HCT116 (cell line): ENCODE measurements around the gene YWHAE. TPM values are rescaled to one million over a fixed set of nuclear protein-coding genes. Genes with fewer than 3 reads are reported as not detected.

ENCODE experiments used
- ATAC-seq: fragments of 200-7000 bp; cut with Tn5 transposase; 2 replicates; pipeline ENCODE4 v1.9.1; 2020; ENCODE audit warnings: mild to moderate bottlenecking, moderate library complexity
- BruUV-seq: library from RNA; stranded (reverse); fragments of 400-500 nt; replicated peaks from 2 replicates; lab custom pipeline; 2021; lab: Mats Ljungman, UMichigan
- CTCF ChIA-PET: fragments of 300-600 bp; sonication (Branson Sonifier 250); formaldehyde crosslinking; loops from one replicate; lab custom pipeline; 2021; ENCODE audit warnings: antibody characterized with exemption; lab: Charles Lee
- POLR2A ChIA-PET: fragments of 300-600, 350-600 bp; sonication (Branson Sonifier 250); formaldehyde crosslinking; loops from one replicate; lab custom pipeline; 2021; ENCODE audit warnings: antibody characterized with exemption; lab: Charles Lee
- RAD21 ChIA-PET, 2 experiments: fragments of 300-600 bp; sonication (Branson Sonifier 250); formaldehyde crosslinking; loops; one replicate each; lab custom pipeline; 2023; ENCODE audit warnings: low total read pairs in 2 of 2; ENCODE audit not compliant: uncharacterized antibody in 2 of 2, unreplicated experiment in 2 of 2, low non-redundant PET in 1 of 2; lab: Charles Lee
- DNase-seq: peaks from one replicate; pipeline ENCODE4 v3.0.0-alpha.2; 2010; ENCODE audit warnings: low read depth, low spot score
- H2AFZ ChIP-seq: fragments of 200-600 bp; shearing (Covaris generic), sonication (generic); 2 replicates; pipeline ENCODE4 v1.6.1; 2017; ENCODE audit warnings: low read depth, mixed run types, mixed read lengths, antibody characterized with exemption, low read length; ENCODE audit not compliant: poor library complexity, severe bottlenecking
- H3K27ac ChIP-seq: 2 replicates; pipeline ENCODE4 v1.5.1; 2012; ENCODE audit warnings: low read depth, low read length
- H3K27me3 ChIP-seq: fragments of 200-600 bp; sonication (generic); 2 replicates; pipeline ENCODE4 v1.6.1; 2016; ENCODE audit warnings: mixed run types, low read length, mixed read lengths; ENCODE audit not compliant: insufficient read depth
- H3K36me3 ChIP-seq, 2 experiments: fragments of 200-500 bp in 1 of 2; fragments of 200-600 bp in 1 of 2; sonication (Bioruptor generic) in 1 of 2; sonication (generic) in 1 of 2; 2 replicates each; pipeline versions ENCODE4 v1.5.1 to v1.6.1; 2014 to 2016; ENCODE audit warnings: low read length in 2 of 2, inconsistent platforms in 1 of 2, mixed read lengths in 1 of 2, mixed run types in 1 of 2; ENCODE audit not compliant: insufficient read depth in 2 of 2, control insufficient read depth in 1 of 2
- H3K4me1 ChIP-seq, 2 experiments: fragments of 200-600 bp in 1 of 2; sonication (generic) in 1 of 2; 2 replicates each; pipeline versions ENCODE4 v1.5.1 to v1.6.1; 2012 to 2017; ENCODE audit warnings: low read length in 2 of 2, inconsistent platforms in 1 of 2, mild to moderate bottlenecking in 1 of 2, mixed read lengths in 1 of 2, mixed run types in 1 of 2, moderate library complexity in 1 of 2; ENCODE audit not compliant: insufficient read depth in 2 of 2, control insufficient read depth in 1 of 2
- H3K4me2 ChIP-seq: fragments of 200-600 bp; sonication (generic); 2 replicates; pipeline ENCODE4 v1.6.1; 2017; ENCODE audit warnings: mixed run types, low read length, mixed read lengths
- H3K4me3 ChIP-seq, 2 experiments: fragments of 200-600 bp in 1 of 2; sonication (generic) in 1 of 2; replicated peaks in 1 of 2; 2 replicates each; pipeline ENCODE4 v1.5.1; 2011 to 2016; ENCODE audit warnings: low read length in 2 of 2, control low read depth in 1 of 2, low read depth in 1 of 2, mild to moderate bottlenecking in 1 of 2, mixed read lengths in 1 of 2, mixed run types in 1 of 2
- H3K79me2 ChIP-seq: fragments of 200-600 bp; sonication (generic); 2 replicates; pipeline ENCODE4 v1.6.1; 2017; ENCODE audit warnings: mild to moderate bottlenecking, mixed run types, low read length, moderate library complexity, mixed read lengths; ENCODE audit not compliant: insufficient read depth
- H3K9ac ChIP-seq: fragments of 200-600 bp; sonication (generic); 2 replicates; pipeline ENCODE4 v1.6.1; 2016; ENCODE audit warnings: low read length, mixed read lengths
- H3K9me2 ChIP-seq: fragments of 200-600 bp; sonication (generic), shearing (Covaris generic); 2 replicates; pipeline ENCODE4 v1.6.1; 2017; ENCODE audit warnings: mixed run types, mild to moderate bottlenecking, moderate library complexity; ENCODE audit not compliant: insufficient read depth
- H3K9me3 ChIP-seq, 2 experiments: fragments of 200-500 bp in 1 of 2; fragments of 200-600 bp in 1 of 2; sonication (Bioruptor generic) in 1 of 2; sonication (generic) in 1 of 2; 2 replicates each; pipeline ENCODE4 v1.6.1; 2014 to 2017; ENCODE audit warnings: low read length in 2 of 2, mixed read lengths in 2 of 2, inconsistent platforms in 1 of 2, low read depth in 1 of 2, mild to moderate bottlenecking in 1 of 2, mixed run types in 1 of 2, moderate library complexity in 1 of 2; ENCODE audit not compliant: control insufficient read depth in 1 of 2, insufficient read depth in 1 of 2
- H4K20me1 ChIP-seq: fragments of 200-600 bp; sonication (generic), shearing (Covaris generic); 2 replicates; pipeline ENCODE4 v1.6.1; 2017; ENCODE audit warnings: mixed run types, mild to moderate bottlenecking, moderate library complexity; ENCODE audit not compliant: insufficient read depth
- ATF3 ChIP-seq: IDR thresholded peaks from 2 replicates; pipeline ENCODE4 v1.6.1; 2012
- CBX3 ChIP-seq: IDR thresholded peaks from 2 replicates; pipeline ENCODE4 v1.6.1; 2012; ENCODE audit warnings: low read depth
- CTCF ChIP-seq, 3 experiments: fragments of 200-600 bp in 1 of 3; sonication (generic) in 1 of 3; IDR thresholded peaks in 2 of 3; conservative IDR thresholded peaks in 1 of 3; 2 replicates each; pipeline ENCODE4 v1.5.1; 2012 to 2017; ENCODE audit warnings: low read depth in 2 of 3, low read length in 2 of 3, antibody characterized with exemption in 1 of 3, borderline replicate concordance in 1 of 3, control low read depth in 1 of 3, mild to moderate bottlenecking in 1 of 3, mixed read lengths in 1 of 3, mixed run types in 1 of 3, moderate library complexity in 1 of 3; ENCODE audit not compliant: insufficient read depth in 1 of 3
- EZH2 ChIP-seq: fragments of 200-600 bp; sonication (generic); IDR thresholded peaks from 2 replicates; pipeline ENCODE4 v1.6.1; 2017; ENCODE audit warnings: antibody characterized with exemption, mixed run types
- EZH2phosphoT487 ChIP-seq: fragments of 200-600 bp; IDR thresholded peaks from 2 replicates; pipeline ENCODE4 v1.6.1; 2018; ENCODE audit warnings: antibody characterized with exemption, borderline replicate concordance
- FOSL1 ChIP-seq: IDR thresholded peaks from 2 replicates; pipeline ENCODE4 v1.6.1; 2012; ENCODE audit warnings: low read depth
- JUND ChIP-seq: IDR thresholded peaks from 2 replicates; pipeline ENCODE4 v1.6.1; 2012
- POLR2A ChIP-seq: IDR thresholded peaks from 2 replicates; pipeline ENCODE4 v1.7.0; 2011; ENCODE audit warnings: borderline replicate concordance; ENCODE audit not compliant: insufficient read depth, insufficient read length; ENCODE audit errors: extremely low read depth
- POLR2AphosphoS5 ChIP-seq: IDR thresholded peaks from 2 replicates; pipeline ENCODE4 v1.6.1; 2011; ENCODE audit warnings: mild to moderate bottlenecking, low read depth, low read length, moderate library complexity
- RAD21 ChIP-seq: IDR thresholded peaks from 2 replicates; pipeline ENCODE4 v1.6.1; 2012; ENCODE audit warnings: low read depth, mild to moderate bottlenecking
- REST ChIP-seq: IDR thresholded peaks from 2 replicates; pipeline ENCODE4 v1.6.1; 2012; ENCODE audit warnings: low read depth
- SP1 ChIP-seq: IDR thresholded peaks from 2 replicates; pipeline ENCODE4 v1.6.1; 2012; ENCODE audit warnings: low read depth
- SRF ChIP-seq: IDR thresholded peaks from 2 replicates; pipeline ENCODE4 v1.6.1; 2012; ENCODE audit warnings: low read depth
- ZBTB33 ChIP-seq: IDR thresholded peaks from 2 replicates; pipeline ENCODE4 v1.6.1; 2011; ENCODE audit warnings: mild to moderate bottlenecking, low read length, moderate library complexity; ENCODE audit not compliant: insufficient replicate concordance; ENCODE audit errors: extremely low read depth
- ZFX ChIP-seq: fragments of 450-650 bp; IDR thresholded peaks from 2 replicates; pipeline ENCODE4 v1.6.1; 2017
- intact Hi-C: fragments of 100-400 bp; cut with micrococcal nuclease; formaldehyde crosslinking; loops from 2 replicates; pipeline ENCODE4 v1.10.0; 2022
- total RNA-seq: library from RNA; stranded (reverse); gene quantifications from one replicate; pipeline ENCODE4 v1.2.1, GENCODE V29; 2021; ENCODE audit not compliant: unreplicated experiment

The YWHAE gene
- total RNA-seq, 1 experiment from 2014 or later, result 735 TPM

- TF ChIP-seq ZBTB33 (no peak), JUND (no peak), RAD21 (no peak), ZFX (no peak), EZH2phosphoT487 (no peak), SP1 (no peak), CBX3 (no peak)
These were observed 70.2 kb downstream of the YWHAE start (continued) for GRCh38 chr17:1329745-1330343.

GRCh38 chr17:1328437-1328836 lies 71.6 kb downstream of the YWHAE start:
- Histone ChIP-seq H3K79me2 (no peaks in the 10 kb centered on the region), H4K20me1 (no peaks in the 10 kb centered on the region), H3K9ac (no peak overlapping the region), H3K9me3 (no peaks in the 10 kb centered on the region), H3K27ac (no peak overlapping the region), H3K27me3 (no peaks in the 10 kb centered on the region), H2AFZ (no peak overlapping the region), H3K9me2 (no peaks in the 10 kb centered on the region), H3K4me1 (no peaks in the 10 kb centered on the region), H3K4me2 (no peak overlapping the region), H3K4me3 (no peak overlapping the region), H3K36me3 (no peaks in the 10 kb centered on the region)
- CTCF ChIA-PET, result no interaction called here
- ATAC-seq (no peak), DNase-seq (no peak)
- POLR2A ChIA-PET, result no interaction called here
- no peak for TF ChIP-seq REST
- TF ChIP-seq ZFX, result no peak
- no peak for TF ChIP-seq EZH2phosphoT487
- TF ChIP-seq FOSL1, result no peak
- TF ChIP-seq ATF3, result no peak
- TF ChIP-seq POLR2AphosphoS5, result no peak
- TF ChIP-seq POLR2A, result no peak
- no peak for TF ChIP-seq JUND
- TF ChIP-seq CBX3, result no peak
- no peak for TF ChIP-seq SRF
- TF ChIP-seq RAD21, result no peak
- TF ChIP-seq CTCF (IDR thresholded peaks at IDR 0.05 in 2 of 3, conservative IDR thresholded peaks at IDR 0.05 in 1 of 3; ENCODE audit: borderline replicate concordance in 1 of 3, insufficient read depth in 1 of 3, low read depth in 2 of 3, low read length in 2 of 3), result no peak
- no peak for TF ChIP-seq EZH2
- no TSS peak for BruUV-seq
- intact Hi-C loops, result no loop called here
- RAD21 ChIA-PET, result no interaction called here
